Memory B cell (primary cell): ENCODE data around the gene CCHCR1.
A peak's percentile ranks its signal among the peaks of the same experiment; 100 is the strongest.

Source experiments
- ATAC-seq: fragments of 150-1000 bp; cut with Tn5 transposase; 2 replicates; pipeline ENCODE4 v1.10.0; 2021; ENCODE audit warnings: low read depth, mild to moderate bottlenecking, moderate library complexity
- DNase-seq, 2 donors: peaks; one replicate each; pipeline ENCODE4 v3.0.0; 2022; ENCODE audit warnings: low spot score in 2 of 2
- H3K27ac Mint-ChIP-seq: one replicate; pipeline ENCODE4 v1.8.0; 2022; ENCODE audit warnings: mild to moderate bottlenecking, moderate library complexity, mixed read lengths
- H3K27me3 Mint-ChIP-seq: one replicate; pipeline ENCODE4 v1.8.0; 2022; ENCODE audit warnings: mixed read lengths
- H3K36me3 Mint-ChIP-seq: one replicate; pipeline ENCODE4 v1.8.0; 2022; ENCODE audit warnings: mild to moderate bottlenecking, mixed read lengths
- H3K4me1 Mint-ChIP-seq: one replicate; pipeline ENCODE4 v1.8.0; 2022; ENCODE audit warnings: mixed read lengths
- H3K4me3 Mint-ChIP-seq: one replicate; pipeline ENCODE4 v1.8.0; 2022; ENCODE audit warnings: mild to moderate bottlenecking, moderate library complexity, mixed read lengths
- H3K9me3 Mint-ChIP-seq: one replicate; pipeline ENCODE4 v1.8.0; 2022; ENCODE audit warnings: mixed read lengths

CCHCR1 gene

GRCh38 chr6:31110825-31111582 is 46.6 kb downstream of the CCHCR1 start:
- H3K27me3 Mint-ChIP-seq, result peaks cover 25% of the 10 kb centered on the region
- no peaks in the 10 kb centered on the region for H3K9me3 Mint-ChIP-seq
- H3K4me3 Mint-ChIP-seq, result no peak overlapping the region
- H3K4me1 Mint-ChIP-seq, result peaks cover 14% of the 10 kb centered on the region
- ATAC-seq (no peak), DNase-seq (no peak)
- no peak overlapping the region for H3K27ac Mint-ChIP-seq
- H3K36me3 Mint-ChIP-seq, result no peaks in the 10 kb centered on the region

- Mint-ChIP-seq H3K27me3 (peaks cover 16% of the 10 kb centered on the region), H3K4me1 (peaks cover 2% of the 10 kb centered on the region), H3K4me3 (no peak overlapping the region), H3K27ac (no peak overlapping the region), H3K9me3 (no peaks in the 10 kb centered on the region), H3K36me3 (no peaks in the 10 kb centered on the region)
- no peak for ATAC-seq
- no peak for DNase-seq
Measured at GRCh38 chr6:31107052-31107451, 50.5 kb downstream of the CCHCR1 start.

GRCh38 chr6:31103136-31103535 is 54.5 kb downstream of the CCHCR1 start:
- peaks cover 2% of the 10 kb centered on the region for H3K4me1 Mint-ChIP-seq
- H3K36me3 Mint-ChIP-seq, result no peaks in the 10 kb centered on the region
- H3K9me3 Mint-ChIP-seq, result no peaks in the 10 kb centered on the region
- ATAC-seq, result no peak
- no peak overlapping the region for H3K27ac Mint-ChIP-seq
- no peak overlapping the region for H3K4me3 Mint-ChIP-seq
- peaks cover 2% of the 10 kb centered on the region for H3K27me3 Mint-ChIP-seq
- DNase-seq, result no peak

- no peaks in the 10 kb centered on the region for H3K9me3 Mint-ChIP-seq
- no peak for DNase-seq
- H3K4me3 Mint-ChIP-seq, result no peak overlapping the region
- H3K4me1 Mint-ChIP-seq, result peaks cover 22% of the 10 kb centered on the region
- no peak for ATAC-seq
- H3K27ac Mint-ChIP-seq, result no peak overlapping the region
- peaks cover 2% of the 10 kb centered on the region for H3K27me3 Mint-ChIP-seq
- no peaks in the 10 kb centered on the region for H3K36me3 Mint-ChIP-seq
Measured at GRCh38 chr6:31098449-31098938, 59.1 kb downstream of the CCHCR1 start.

GRCh38 chr6:31096656-31097055 is 60.9 kb downstream of the CCHCR1 start:
- Mint-ChIP-seq H3K4me1 (peaks cover 22% of the 10 kb centered on the region), H3K27ac (no peak overlapping the region), H3K4me3 (no peak overlapping the region), H3K27me3 (peaks cover 2% of the 10 kb centered on the region), H3K9me3 (no peaks in the 10 kb centered on the region), H3K36me3 (no peaks in the 10 kb centered on the region)
- ATAC-seq, result no peak
- DNase-seq, result no peak

- Mint-ChIP-seq H3K4me1 (peaks cover 22% of the 10 kb centered on the region), H3K27ac (no peak overlapping the region), H3K36me3 (no peaks in the 10 kb centered on the region), H3K9me3 (no peaks in the 10 kb centered on the region), H3K4me3 (no peak overlapping the region), H3K27me3 (peaks cover 2% of the 10 kb centered on the region)
- no peak for DNase-seq
- ATAC-seq, result no peak
Measured at GRCh38 chr6:31096215-31096614, 61.4 kb downstream of the CCHCR1 start.

- H3K4me3 Mint-ChIP-seq, result peak overlapping the region; percentile 54
- peaks cover 2% of the 10 kb centered on the region for H3K27me3 Mint-ChIP-seq
- DNase-seq, result peak in 1 of 2 donors; percentile 18
- H3K36me3 Mint-ChIP-seq, result no peaks in the 10 kb centered on the region
- ATAC-seq, result peak; percentile 85
- H3K27ac Mint-ChIP-seq, result peak overlapping the region; percentile 51
- H3K4me1 Mint-ChIP-seq, result peaks cover 22% of the 10 kb centered on the region
- no peaks in the 10 kb centered on the region for H3K9me3 Mint-ChIP-seq
Measured at GRCh38 chr6:31094389-31094881, 63.2 kb downstream of the CCHCR1 start.

GRCh38 chr6:31092769-31093505 is 64.7 kb downstream of the CCHCR1 start:
- peaks cover 2% of the 10 kb centered on the region for H3K27me3 Mint-ChIP-seq
- H3K27ac Mint-ChIP-seq, result no peak overlapping the region

More at GRCh38 chr6:31092769-31093505, 64.7 kb downstream of the CCHCR1 start:
- ATAC-seq, result no peak
- peaks cover 22% of the 10 kb centered on the region for H3K4me1 Mint-ChIP-seq
- no peaks in the 10 kb centered on the region for H3K36me3 Mint-ChIP-seq
- H3K4me3 Mint-ChIP-seq, result no peak overlapping the region
- no peaks in the 10 kb centered on the region for H3K9me3 Mint-ChIP-seq
- DNase-seq, result no peak
